ENCODE results near the gene ACVR1. TPM values are rescaled to one million over a fixed set of nuclear protein-coding genes. Genes with fewer than 3 reads are reported as not detected.

ACVR1 gene
- total and polyA plus RNA-seq, 2 donors (not counting 3 experiments of a cell fraction or from before 2014, with no cell fraction given): 24.8 to 33.6 TPM

DNA sequence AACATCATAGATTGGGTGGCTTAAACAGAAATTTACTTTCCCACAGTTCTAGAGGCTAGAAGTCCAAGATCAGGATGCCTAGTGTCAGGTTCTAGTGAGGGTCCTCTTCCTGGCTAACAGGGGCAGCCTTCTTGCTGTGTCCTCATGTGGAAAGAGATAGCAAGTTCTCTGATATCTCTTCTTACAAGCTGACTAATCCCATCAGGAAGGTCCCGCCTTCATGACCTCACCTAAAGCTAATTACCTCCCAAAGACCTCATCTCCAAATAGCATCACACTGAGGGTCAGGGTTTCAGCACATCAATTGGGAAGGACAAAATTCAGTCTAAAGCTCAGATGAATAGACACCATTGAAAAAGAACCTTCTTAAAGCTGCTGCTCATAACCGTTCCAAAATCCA, 22.9 kb downstream of the ACVR1 start:
- BruUV-seq (replicated peaks): no TSS peak
- FAIRE-seq (no peak), DNase-seq (ENCODE audit: low read depth, low spot score) (no peak)
- CTCF ChIA-PET: interaction anchor here (0.9 to 1.2 kb wide), 3 partner anchors 12 to 20 kb away, joined by 3 to 5 read pairs (median 4); no protein-coding TSS in a partner anchor
- POLR2A ChIA-PET: interaction anchor here (0.6 kb wide), 1 partner anchor 815 kb away, joined by 4 read pairs; no protein-coding TSS in a partner anchor
- Histone ChIP-seq H3K9me1 (replicated peaks; ENCODE audit: control insufficient read depth, extremely low read depth, insufficient read depth, low read length) (no peaks in the 10 kb centered on the region), H3K79me2 (ENCODE audit: control insufficient read depth, insufficient read depth, low read length) (peaks cover 18% of the 10 kb centered on the region), H3K4me2 (ENCODE audit: insufficient read depth, low read length) (no peak overlapping the region), H3K9me3 (replicated peaks; ENCODE audit: control insufficient read depth, insufficient read depth, low read length) (no peaks in the 10 kb centered on the region), H3K36me3 (ENCODE audit: control insufficient read depth in 2 of 2, extremely low read depth in 1 of 2, insufficient read depth in 2 of 2, low read length in 2 of 2) (no peaks in the 10 kb centered on the region), H3K27ac (ENCODE audit: insufficient read depth, low read depth, low read length) (no peak overlapping the region), H4K20me1 (replicated peaks; ENCODE audit: control insufficient read depth, extremely low read depth, insufficient read depth, low read length) (no peaks in the 10 kb centered on the region), H2AFZ (ENCODE audit: low read depth, low read length) (no peak overlapping the region), H3K27me3 (ENCODE audit: control insufficient read depth in 2 of 2, insufficient read depth in 2 of 2, low read length in 2 of 2) (no peaks in the 10 kb centered on the region), H3K4me3 (replicated peaks in 1 of 3; ENCODE audit: insufficient read depth in 1 of 3, low read depth in 1 of 3, low read length in 3 of 3) (no peak overlapping the region), H3K9ac (replicated peaks; ENCODE audit: extremely low read depth, insufficient read depth, low read length) (no peak overlapping the region), H3K4me1 (ENCODE audit: control insufficient read depth, extremely low read depth, insufficient read depth, low read length) (peaks cover 24% of the 10 kb centered on the region)
- TF ChIP-seq, protein P1, sequence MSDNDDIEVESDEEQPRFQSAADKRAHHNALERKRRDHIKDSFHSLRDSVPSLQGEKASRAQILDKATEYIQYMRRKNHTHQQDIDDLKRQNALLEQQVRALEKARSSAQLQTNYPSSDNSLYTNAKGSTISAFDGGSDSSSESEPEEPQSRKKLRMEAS (IDR thresholded peaks at IDR 0.05; ENCODE audit: insufficient read depth, insufficient read length): no peak
- TF ChIP-seq CTCF (IDR thresholded peaks at IDR 0.05; ENCODE audit: extremely low read depth in 1 of 2, insufficient read depth in 1 of 2, low read depth in 1 of 2, low read length in 2 of 2) (no peak), FOS (IDR thresholded peaks at IDR 0.05; ENCODE audit: borderline replicate concordance, insufficient read depth, low read length) (no peak), POLR2A (IDR thresholded peaks at IDR 0.05; ENCODE audit: low read depth, low read length) (no peak), POLR2AphosphoS5 (IDR thresholded peaks at IDR 0.05; ENCODE audit: insufficient read depth, low read depth, low read length) (no peak), GATA2 (IDR thresholded peaks at IDR 0.05; ENCODE audit: insufficient read depth, insufficient read length, low read depth, low read length) (no peak), MYC (IDR thresholded peaks at IDR 0.05; ENCODE audit: low read depth, low read length) (no peak), EZH2 (IDR thresholded peaks at IDR 0.05; ENCODE audit: borderline replicate concordance, low read depth, low read length, severe bottlenecking) (no peak), JUN (IDR thresholded peaks at IDR 0.05; ENCODE audit: borderline replicate concordance, insufficient read depth, insufficient read length, low read depth) (no peak)
- intact Hi-C loops (cut with micrococcal nuclease) (no loop called here), dilution Hi-C loops (cut with MboI; ENCODE audit: extremely low pct_ligation_motif_present, low sequenced_read_pairs) (no loop called here)

All from endothelial cell of umbilical vein (primary cell).